Measurements from ENCODE around the gene INPP5A.

GRCh38 chr10:132789659-132790148 is 252.1 kb downstream of the INPP5A start:
- no peak for TF ChIP-seq CTCF (IDR thresholded peaks at IDR 0.05)
- no peak for TF ChIP-seq POLR2A (IDR thresholded peaks at IDR 0.05)
